Liver (tissue), 9 donors: ENCODE data around the gene CITED4. TPM values are rescaled to one million over a fixed set of nuclear protein-coding genes. Genes with fewer than 3 reads are reported as not detected.

ENCODE experiments used
- DNase-seq: peaks from one replicate; pipeline ENCODE4 v3.0.0-alpha.2; 2017; ENCODE audit warnings: low spot score
- H3K27ac ChIP-seq, 2 donors: one replicate each; pipeline ENCODE4 v1.7.0; 2013; ENCODE audit warnings: inconsistent platforms in 2 of 2, low read length in 2 of 2, control low read depth in 1 of 2, low read depth in 1 of 2, mild to moderate bottlenecking in 1 of 2
- H3K27me3 ChIP-seq, 4 donors: one replicate each; pipeline versions ENCODE4 v1.6.1 to v1.7.0; 2013; ENCODE audit warnings: low read length in 3 of 4, inconsistent platforms in 1 of 4, mild to moderate bottlenecking in 1 of 4, moderate library complexity in 1 of 4; ENCODE audit not compliant: control insufficient read depth in 4 of 4, insufficient read depth in 4 of 4
- H3K36me3 ChIP-seq, 4 donors: one replicate each; pipeline versions ENCODE4 v1.6.1 to v1.7.0; 2013; ENCODE audit warnings: low read length in 3 of 4, mild to moderate bottlenecking in 3 of 4, low read depth in 1 of 4, moderate library complexity in 1 of 4; ENCODE audit not compliant: control insufficient read depth in 4 of 4, insufficient read depth in 3 of 4
- H3K4me1 ChIP-seq, 4 donors: one replicate each; pipeline versions ENCODE4 v1.6.1 to v1.7.0; 2013; ENCODE audit warnings: low read length in 3 of 4, mild to moderate bottlenecking in 3 of 4, moderate library complexity in 1 of 4; ENCODE audit not compliant: control insufficient read depth in 4 of 4, insufficient read depth in 4 of 4
- H3K4me3 ChIP-seq, 3 donors: one replicate each; pipeline versions ENCODE4 v1.6.1 to v1.7.0; 2013; ENCODE audit warnings: low read length in 3 of 3, control low read depth in 1 of 3, low read depth in 1 of 3, mild to moderate bottlenecking in 1 of 3
- H3K9ac ChIP-seq, 2 donors: one replicate each; pipeline ENCODE4 v1.7.0; 2013; ENCODE audit warnings: low read length in 2 of 2, mild to moderate bottlenecking in 2 of 2, moderate library complexity in 2 of 2, control low read depth in 1 of 2, low read depth in 1 of 2
- H3K9me3 ChIP-seq, 4 donors: one replicate each; pipeline versions ENCODE4 v1.6.1 to v1.7.0; 2013; ENCODE audit warnings: low read length in 3 of 4; ENCODE audit not compliant: control insufficient read depth in 4 of 4
- EGR1 ChIP-seq, 2 donors: IDR thresholded peaks; 2 replicates each; pipeline ENCODE4 v1.6.1; 2016 to 2018; ENCODE audit warnings: antibody characterized with exemption in 2 of 2, low read depth in 2 of 2
- FOXA1 ChIP-seq: IDR thresholded peaks from 2 replicates; pipeline ENCODE4 v1.6.1; 2016; ENCODE audit warnings: antibody characterized with exemption
- FOXA2 ChIP-seq: IDR thresholded peaks from 2 replicates; pipeline ENCODE4 v1.6.1; 2016; ENCODE audit warnings: antibody characterized with exemption
- GABPA ChIP-seq, 2 donors: IDR thresholded peaks in 1 of 2; conservative IDR thresholded peaks in 1 of 2; 2 replicates each; pipeline ENCODE4 v1.6.1; 2016; ENCODE audit warnings: antibody characterized with exemption in 2 of 2, mild to moderate bottlenecking in 1 of 2, moderate library complexity in 1 of 2
- HNF4A ChIP-seq, 2 donors: conservative IDR thresholded peaks; 2 replicates each; pipeline ENCODE4 v1.6.1; 2016; ENCODE audit warnings: antibody characterized with exemption in 2 of 2, mild to moderate bottlenecking in 2 of 2
- HNF4G ChIP-seq: IDR thresholded peaks from 2 replicates; pipeline ENCODE4 v1.6.1; 2016; ENCODE audit warnings: antibody characterized with exemption
- JUND ChIP-seq, 2 donors: IDR thresholded peaks; 2 replicates each; pipeline ENCODE4 v1.6.1; 2016; ENCODE audit warnings: antibody characterized with exemption in 2 of 2
- NR2F2 ChIP-seq: IDR thresholded peaks from 2 replicates; pipeline ENCODE4 v1.6.1; 2016; ENCODE audit warnings: antibody characterized with exemption
- RAD21 ChIP-seq, 2 donors: IDR thresholded peaks; 2 replicates each; pipeline ENCODE4 v1.6.1; 2016; ENCODE audit warnings: antibody characterized with exemption in 2 of 2, mild to moderate bottlenecking in 2 of 2
- RXRA ChIP-seq, 2 donors: IDR thresholded peaks; 2 replicates each; pipeline ENCODE4 v1.6.1; 2017 to 2018; ENCODE audit warnings: antibody characterized with exemption in 2 of 2, mild to moderate bottlenecking in 1 of 2
- SP1 ChIP-seq: IDR thresholded peaks from 2 replicates; pipeline ENCODE4 v1.6.1; 2018; ENCODE audit warnings: antibody characterized with exemption, mild to moderate bottlenecking
- TAF1 ChIP-seq: conservative IDR thresholded peaks from 2 replicates; pipeline ENCODE4 v1.6.1; 2016; ENCODE audit warnings: antibody characterized with exemption, mild to moderate bottlenecking
- YY1 ChIP-seq: IDR thresholded peaks from 2 replicates; pipeline ENCODE4 v1.6.1; 2016; ENCODE audit warnings: antibody characterized with exemption, mild to moderate bottlenecking
- WGBS: extraction: QIAGEN DNeasy Blood & Tissue Kit; methylation state at CpG from one replicate; pipeline ENCODE4 v1.1.7; 2013; 5-methylcytosine and 5-hydroxymethylcytosine counted together
- polyA plus RNA-seq, 2 donors: library from polyadenylated mRNA; stranded (reverse) in 1 of 2; unstranded in 1 of 2; fragments of 200-250 nt in 1 of 2; fragments of >200 nt in 1 of 2; fragmentation: Nextera tagmentation in 1 of 2; extraction: Ambion mirVana in 1 of 2; gene quantifications; one replicate each; pipeline versions ENCODE4 v1.2.1 to v1.2.3, GENCODE V29; 2013 to 2015
- total RNA-seq, 2 donors: library from RNA; depleted of rRNA; stranded (reverse); fragments of >200 nt; gene quantifications; one replicate each; pipeline ENCODE4 v1.2.3, GENCODE V29; 2014
- TF ChIP-seq, protein P1 (sequence below): IDR thresholded peaks from 2 replicates; pipeline ENCODE4 v1.6.1; 2016; ENCODE audit warnings: antibody characterized with exemption
- TF ChIP-seq, protein P2 (sequence below): fragments of 150-350 bp; IDR thresholded peaks from 2 replicates; pipeline ENCODE4 v1.5.1; 2017; ENCODE audit warnings: improper control_type of control experiment, low read depth, low read length; ENCODE audit not compliant: missing input control
- TF ChIP-seq, protein P3 (sequence below): IDR thresholded peaks from 2 replicates; pipeline ENCODE4 v1.6.1; 2016; ENCODE audit warnings: antibody characterized with exemption
- TF ChIP-seq, protein P4 (sequence below): IDR thresholded peaks from 2 replicates; pipeline ENCODE4 v1.6.1; 2016; ENCODE audit warnings: antibody characterized with exemption
- TF ChIP-seq, protein P5 (sequence below): IDR thresholded peaks from 2 replicates; pipeline ENCODE4 v1.6.1; 2016; ENCODE audit warnings: antibody characterized with exemption, mild to moderate bottlenecking
- donor health status: healthy.
- donor health status: healthy.
- donor health status: healthy.
- donor health status: healthy.
- donor health status: healthy.

CITED4 gene
- total and polyA plus RNA-seq, 4 donors = 1.4 to 9.9 (median 5.2) TPM

DNA sequence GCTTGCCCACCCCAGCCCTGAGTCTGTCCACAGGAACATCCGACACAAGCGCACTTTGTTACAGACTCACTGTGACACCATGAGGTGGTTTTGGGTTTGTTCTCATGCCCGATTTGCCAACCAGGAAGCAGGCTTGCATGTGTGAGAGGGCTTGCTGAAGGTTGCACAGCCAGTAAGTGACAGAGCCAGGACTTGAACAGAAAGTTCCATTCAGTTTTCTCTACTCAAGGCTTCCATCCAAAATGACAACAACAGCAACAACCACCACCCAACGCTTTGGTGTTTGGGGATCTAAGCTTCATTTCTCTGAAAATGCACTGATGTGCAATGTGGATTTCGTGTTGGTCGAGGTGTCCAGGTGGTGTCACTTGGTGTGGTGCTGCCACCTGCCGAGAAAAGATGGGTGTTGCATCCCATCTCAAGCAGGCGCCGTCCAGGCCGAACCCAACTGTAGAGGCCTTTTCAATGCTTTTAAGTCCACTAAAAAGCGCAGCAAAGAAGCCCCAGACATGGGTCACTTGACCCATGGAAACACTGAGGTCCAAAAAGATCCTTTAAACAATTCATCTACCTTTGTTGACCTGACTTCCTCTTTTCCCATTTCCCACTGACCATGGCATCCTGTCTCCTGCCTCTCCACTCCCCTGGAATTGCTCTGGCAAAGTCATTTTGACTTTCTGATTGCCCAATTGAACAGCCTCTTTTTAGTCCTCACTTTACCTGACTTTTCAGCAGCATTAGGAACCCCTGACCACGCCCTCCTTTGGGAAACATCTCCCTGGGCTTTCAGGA is 12.2 kb downstream of the CITED4 start:
- H3K27me3 ChIP-seq = no peaks in the 10 kb centered on the region
- H3K36me3 ChIP-seq = no peaks in the 10 kb centered on the region
- H3K9me3 ChIP-seq = no peaks in the 10 kb centered on the region
- no peak overlapping the region for H3K27ac ChIP-seq
- TF ChIP-seq, protein P1, sequence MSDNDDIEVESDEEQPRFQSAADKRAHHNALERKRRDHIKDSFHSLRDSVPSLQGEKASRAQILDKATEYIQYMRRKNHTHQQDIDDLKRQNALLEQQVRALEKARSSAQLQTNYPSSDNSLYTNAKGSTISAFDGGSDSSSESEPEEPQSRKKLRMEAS = no peak
- TF ChIP-seq FOXA1 (no peak), FOXA2 (no peak), GABPA (IDR thresholded peaks at IDR 0.05 in 1 of 2, conservative IDR thresholded peaks at IDR 0.05 in 1 of 2) (no peak), RXRA (IDR thresholded peaks at IDR 0.05) (no peak), RAD21 (IDR thresholded peaks at IDR 0.05) (peak; percentile 91 to 97), YY1 (no peak)
- TF ChIP-seq, protein P2, sequence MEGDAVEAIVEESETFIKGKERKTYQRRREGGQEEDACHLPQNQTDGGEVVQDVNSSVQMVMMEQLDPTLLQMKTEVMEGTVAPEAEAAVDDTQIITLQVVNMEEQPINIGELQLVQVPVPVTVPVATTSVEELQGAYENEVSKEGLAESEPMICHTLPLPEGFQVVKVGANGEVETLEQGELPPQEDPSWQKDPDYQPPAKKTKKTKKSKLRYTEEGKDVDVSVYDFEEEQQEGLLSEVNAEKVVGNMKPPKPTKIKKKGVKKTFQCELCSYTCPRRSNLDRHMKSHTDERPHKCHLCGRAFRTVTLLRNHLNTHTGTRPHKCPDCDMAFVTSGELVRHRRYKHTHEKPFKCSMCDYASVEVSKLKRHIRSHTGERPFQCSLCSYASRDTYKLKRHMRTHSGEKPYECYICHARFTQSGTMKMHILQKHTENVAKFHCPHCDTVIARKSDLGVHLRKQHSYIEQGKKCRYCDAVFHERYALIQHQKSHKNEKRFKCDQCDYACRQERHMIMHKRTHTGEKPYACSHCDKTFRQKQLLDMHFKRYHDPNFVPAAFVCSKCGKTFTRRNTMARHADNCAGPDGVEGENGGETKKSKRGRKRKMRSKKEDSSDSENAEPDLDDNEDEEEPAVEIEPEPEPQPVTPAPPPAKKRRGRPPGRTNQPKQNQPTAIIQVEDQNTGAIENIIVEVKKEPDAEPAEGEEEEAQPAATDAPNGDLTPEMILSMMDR = peak; percentile 94
- 11% methylated on average over 12 of the region's 12 CpGs for WGBS
- H3K9ac ChIP-seq = no peak overlapping the region
- peaks cover 0 to 17% (median 17%) of the 10 kb centered on the region in 4 donors for H3K4me1 ChIP-seq
- no peak overlapping the region for H3K4me3 ChIP-seq
- peak; percentile 80 for DNase-seq

DNA sequence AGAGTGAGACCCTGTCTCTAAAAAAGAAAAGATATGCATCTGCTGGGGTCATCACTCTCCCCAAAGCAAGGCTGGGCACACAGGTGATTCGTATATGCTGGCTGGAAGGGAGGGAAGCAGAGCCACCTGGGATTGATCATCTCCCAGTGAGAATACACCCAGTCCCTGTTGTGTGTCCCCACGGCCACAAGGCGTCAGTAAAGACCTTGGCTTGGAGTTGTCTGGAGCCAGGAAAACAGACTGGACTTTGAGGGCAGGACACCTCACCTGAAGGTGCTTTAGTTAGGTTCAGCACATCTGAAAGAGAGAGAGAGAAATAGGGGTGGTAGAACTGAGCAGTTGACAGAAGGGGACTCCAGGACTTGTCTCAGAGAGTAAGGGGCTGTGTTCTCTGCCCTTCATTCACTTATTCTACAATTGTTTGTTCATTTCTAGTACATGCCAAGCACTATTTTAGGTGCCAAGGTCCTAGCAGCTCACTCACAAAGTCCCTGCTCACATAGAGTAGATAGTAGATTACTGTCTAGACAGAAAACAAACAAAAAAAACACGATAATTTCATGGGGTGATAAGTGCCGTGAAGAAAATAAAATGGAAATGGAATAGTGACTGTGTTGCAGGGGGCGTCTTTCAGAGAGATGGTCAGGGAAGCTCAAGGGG is 13.5 kb downstream of the CITED4 start:
- H3K9me3 ChIP-seq = no peaks in the 10 kb centered on the region
- TF ChIP-seq FOXA1 = no peak
- TF ChIP-seq NR2F2 = no peak
- peak; percentile 99 for TF ChIP-seq RAD21 (IDR thresholded peaks at IDR 0.05)
- TF ChIP-seq, protein P2 = peak; percentile 98
- no peak for TF ChIP-seq JUND (IDR thresholded peaks at IDR 0.05)
- TF ChIP-seq FOXA2 = no peak
- no peak for TF ChIP-seq SP1
- no peak for TF ChIP-seq EGR1 (IDR thresholded peaks at IDR 0.05; ENCODE audit: low read depth in 2 of 2)
- no peak for TF ChIP-seq YY1
- no peak for TF ChIP-seq TAF1
- TF ChIP-seq, protein P1 = no peak
- no peak for TF ChIP-seq GABPA (IDR thresholded peaks at IDR 0.05 in 1 of 2, conservative IDR thresholded peaks at IDR 0.05 in 1 of 2)
- TF ChIP-seq, protein P3, sequence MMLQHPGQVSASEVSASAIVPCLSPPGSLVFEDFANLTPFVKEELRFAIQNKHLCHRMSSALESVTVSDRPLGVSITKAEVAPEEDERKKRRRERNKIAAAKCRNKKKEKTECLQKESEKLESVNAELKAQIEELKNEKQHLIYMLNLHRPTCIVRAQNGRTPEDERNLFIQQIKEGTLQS = no peak
- peak; percentile 33 to 36 for TF ChIP-seq RXRA (IDR thresholded peaks at IDR 0.05)
- TF ChIP-seq, protein P4, sequence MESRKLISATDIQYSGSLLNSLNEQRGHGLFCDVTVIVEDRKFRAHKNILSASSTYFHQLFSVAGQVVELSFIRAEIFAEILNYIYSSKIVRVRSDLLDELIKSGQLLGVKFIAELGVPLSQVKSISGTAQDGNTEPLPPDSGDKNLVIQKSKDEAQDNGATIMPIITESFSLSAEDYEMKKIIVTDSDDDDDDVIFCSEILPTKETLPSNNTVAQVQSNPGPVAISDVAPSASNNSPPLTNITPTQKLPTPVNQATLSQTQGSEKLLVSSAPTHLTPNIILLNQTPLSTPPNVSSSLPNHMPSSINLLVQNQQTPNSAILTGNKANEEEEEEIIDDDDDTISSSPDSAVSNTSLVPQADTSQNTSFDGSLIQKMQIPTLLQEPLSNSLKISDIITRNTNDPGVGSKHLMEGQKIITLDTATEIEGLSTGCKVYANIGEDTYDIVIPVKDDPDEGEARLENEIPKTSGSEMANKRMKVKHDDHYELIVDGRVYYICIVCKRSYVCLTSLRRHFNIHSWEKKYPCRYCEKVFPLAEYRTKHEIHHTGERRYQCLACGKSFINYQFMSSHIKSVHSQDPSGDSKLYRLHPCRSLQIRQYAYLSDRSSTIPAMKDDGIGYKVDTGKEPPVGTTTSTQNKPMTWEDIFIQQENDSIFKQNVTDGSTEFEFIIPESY = no peak
- no peak for TF ChIP-seq HNF4G
- TF ChIP-seq HNF4A (conservative IDR thresholded peaks at IDR 0.05) = peak; percentile 63 to 69
- TF ChIP-seq, protein P5, sequence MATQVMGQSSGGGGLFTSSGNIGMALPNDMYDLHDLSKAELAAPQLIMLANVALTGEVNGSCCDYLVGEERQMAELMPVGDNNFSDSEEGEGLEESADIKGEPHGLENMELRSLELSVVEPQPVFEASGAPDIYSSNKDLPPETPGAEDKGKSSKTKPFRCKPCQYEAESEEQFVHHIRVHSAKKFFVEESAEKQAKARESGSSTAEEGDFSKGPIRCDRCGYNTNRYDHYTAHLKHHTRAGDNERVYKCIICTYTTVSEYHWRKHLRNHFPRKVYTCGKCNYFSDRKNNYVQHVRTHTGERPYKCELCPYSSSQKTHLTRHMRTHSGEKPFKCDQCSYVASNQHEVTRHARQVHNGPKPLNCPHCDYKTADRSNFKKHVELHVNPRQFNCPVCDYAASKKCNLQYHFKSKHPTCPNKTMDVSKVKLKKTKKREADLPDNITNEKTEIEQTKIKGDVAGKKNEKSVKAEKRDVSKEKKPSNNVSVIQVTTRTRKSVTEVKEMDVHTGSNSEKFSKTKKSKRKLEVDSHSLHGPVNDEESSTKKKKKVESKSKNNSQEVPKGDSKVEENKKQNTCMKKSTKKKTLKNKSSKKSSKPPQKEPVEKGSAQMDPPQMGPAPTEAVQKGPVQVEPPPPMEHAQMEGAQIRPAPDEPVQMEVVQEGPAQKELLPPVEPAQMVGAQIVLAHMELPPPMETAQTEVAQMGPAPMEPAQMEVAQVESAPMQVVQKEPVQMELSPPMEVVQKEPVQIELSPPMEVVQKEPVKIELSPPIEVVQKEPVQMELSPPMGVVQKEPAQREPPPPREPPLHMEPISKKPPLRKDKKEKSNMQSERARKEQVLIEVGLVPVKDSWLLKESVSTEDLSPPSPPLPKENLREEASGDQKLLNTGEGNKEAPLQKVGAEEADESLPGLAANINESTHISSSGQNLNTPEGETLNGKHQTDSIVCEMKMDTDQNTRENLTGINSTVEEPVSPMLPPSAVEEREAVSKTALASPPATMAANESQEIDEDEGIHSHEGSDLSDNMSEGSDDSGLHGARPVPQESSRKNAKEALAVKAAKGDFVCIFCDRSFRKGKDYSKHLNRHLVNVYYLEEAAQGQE = no peak
- DNase-seq = peak; percentile 62
- H3K9ac ChIP-seq = no peak overlapping the region
- H3K27me3 ChIP-seq = no peaks in the 10 kb centered on the region
- WGBS = 32% methylated on average over 6 of the region's 6 CpGs
- peak overlapping the region in 1 of 2 donors; percentile 52 for H3K27ac ChIP-seq
- peaks cover 0 to 21% (median 17%) of the 10 kb centered on the region in 4 donors for H3K4me1 ChIP-seq
- no peaks in the 10 kb centered on the region for H3K36me3 ChIP-seq
- H3K4me3 ChIP-seq = no peak overlapping the region
